ENCODE measurements around the gene NUPR2.

DNA sequence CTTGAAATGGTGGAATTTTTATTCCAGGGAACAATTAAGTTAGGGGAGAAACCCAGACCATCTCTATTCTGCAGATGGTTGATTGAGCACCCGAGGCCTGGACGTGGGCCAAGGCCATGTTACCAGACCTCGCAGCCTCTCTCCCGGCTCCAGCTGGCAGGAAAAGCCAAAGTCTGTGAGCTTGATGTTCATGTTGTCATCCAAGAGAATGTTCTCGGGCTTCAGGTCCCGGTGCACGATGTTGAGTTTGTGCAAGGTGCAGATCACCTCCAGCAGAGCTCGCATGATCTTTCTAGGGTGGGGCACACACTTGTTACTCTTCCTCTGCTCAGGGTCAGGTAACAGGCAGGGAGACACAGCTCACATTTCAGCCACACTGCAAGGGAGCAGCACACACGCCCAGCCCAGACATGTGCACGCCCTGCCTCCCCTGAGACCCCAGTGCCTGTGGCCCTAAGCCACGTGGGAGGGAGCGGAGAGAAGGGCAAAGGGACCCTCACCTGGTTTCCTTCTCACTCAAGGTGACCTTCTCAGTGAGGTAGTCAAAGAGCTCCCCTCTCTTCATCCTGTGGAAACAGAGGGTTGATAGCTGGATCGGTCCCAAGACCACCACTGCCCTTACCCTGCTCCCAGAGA lies 32.9 kb downstream of the NUPR2 start:
- TF ChIP-seq, protein P1, sequence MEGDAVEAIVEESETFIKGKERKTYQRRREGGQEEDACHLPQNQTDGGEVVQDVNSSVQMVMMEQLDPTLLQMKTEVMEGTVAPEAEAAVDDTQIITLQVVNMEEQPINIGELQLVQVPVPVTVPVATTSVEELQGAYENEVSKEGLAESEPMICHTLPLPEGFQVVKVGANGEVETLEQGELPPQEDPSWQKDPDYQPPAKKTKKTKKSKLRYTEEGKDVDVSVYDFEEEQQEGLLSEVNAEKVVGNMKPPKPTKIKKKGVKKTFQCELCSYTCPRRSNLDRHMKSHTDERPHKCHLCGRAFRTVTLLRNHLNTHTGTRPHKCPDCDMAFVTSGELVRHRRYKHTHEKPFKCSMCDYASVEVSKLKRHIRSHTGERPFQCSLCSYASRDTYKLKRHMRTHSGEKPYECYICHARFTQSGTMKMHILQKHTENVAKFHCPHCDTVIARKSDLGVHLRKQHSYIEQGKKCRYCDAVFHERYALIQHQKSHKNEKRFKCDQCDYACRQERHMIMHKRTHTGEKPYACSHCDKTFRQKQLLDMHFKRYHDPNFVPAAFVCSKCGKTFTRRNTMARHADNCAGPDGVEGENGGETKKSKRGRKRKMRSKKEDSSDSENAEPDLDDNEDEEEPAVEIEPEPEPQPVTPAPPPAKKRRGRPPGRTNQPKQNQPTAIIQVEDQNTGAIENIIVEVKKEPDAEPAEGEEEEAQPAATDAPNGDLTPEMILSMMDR (IDR thresholded peaks at IDR 0.05; ENCODE audit: low read depth, low read length) = no peak
- TF ChIP-seq EZH2phosphoT487 (IDR thresholded peaks at IDR 0.05; ENCODE audit: low read depth) = no peak

Measured in OCI-LY3 (cell line).